H1 (cell line): ENCODE results near the gene FOXN4. TPM values are rescaled to one million over a fixed set of nuclear protein-coding genes. Genes with fewer than 3 reads are reported as not detected.
A peak's percentile ranks its signal among the peaks of the same experiment; 100 is the strongest.

ENCODE experiments used
- CTCF ChIA-PET: fragments of 300-600 bp; sonication (Branson Sonifier 250); formaldehyde crosslinking; loops from one replicate; lab custom pipeline; 2021; ENCODE audit not compliant: partially characterized antibody; lab: Charles Lee
- POLR2A ChIA-PET: fragments of 300-600 bp; sonication (Branson Sonifier 250); formaldehyde crosslinking; loops from one replicate; lab custom pipeline; 2021; ENCODE audit warnings: inconsistent platforms; ENCODE audit not compliant: partially characterized antibody; lab: Charles Lee
- DNase-seq, 2 experiments: peaks; one replicate each; pipeline versions ENCODE4 v3.0.0 to v3.0.0-alpha.2; 2010 to 2022; ENCODE audit warnings: low spot score in 2 of 2, low read depth in 1 of 2, mixed read lengths in 1 of 2
- FAIRE-seq: peaks from 2 replicates; lab custom pipeline; 2011; peaks lifted over from hg19 to GRCh38; lab: Jason Lieb, UNC
- H2AFZ ChIP-seq: 2 replicates; pipeline ENCODE4 v1.8.1; 2012; ENCODE audit warnings: low read length, inconsistent platforms
- H2AK5ac ChIP-seq: 2 replicates; pipeline ENCODE4 v1.6.1; 2013; ENCODE audit warnings: low read depth, low read length
- H2BK120ac ChIP-seq: replicated peaks from 2 replicates; pipeline ENCODE3; 2013; ENCODE audit warnings: low read depth, low read length, inconsistent platforms
- H2BK12ac ChIP-seq: 2 replicates; pipeline ENCODE4 v1.6.1; 2013; ENCODE audit warnings: low read depth, low read length
- H2BK15ac ChIP-seq: 2 replicates; pipeline ENCODE4 v1.6.1; 2013; ENCODE audit warnings: low read length
- H2BK20ac ChIP-seq: 2 replicates; pipeline ENCODE4 v1.6.1; 2013; ENCODE audit warnings: low read length
- H2BK5ac ChIP-seq: 2 replicates; pipeline ENCODE4 v1.6.1; 2013; ENCODE audit warnings: low read depth, low read length
- H3K14ac ChIP-seq: 2 replicates; pipeline ENCODE4 v1.6.1; 2013; ENCODE audit warnings: inconsistent platforms; ENCODE audit not compliant: insufficient read length
- H3K18ac ChIP-seq: 2 replicates; pipeline ENCODE4 v1.6.1; 2013; ENCODE audit warnings: low read length; ENCODE audit errors: extremely low read depth
- H3K23ac ChIP-seq: 2 replicates; pipeline ENCODE4 v1.6.1; 2013; ENCODE audit warnings: inconsistent platforms; ENCODE audit not compliant: insufficient read length
- H3K23me2 ChIP-seq: 2 replicates; pipeline ENCODE4 v1.6.1; 2013; ENCODE audit warnings: low read depth, low read length
- H3K27ac ChIP-seq: 2 replicates; pipeline ENCODE4 v1.6.1; 2011; ENCODE audit warnings: low read depth, low read length, inconsistent platforms
- H3K27me3 ChIP-seq, 4 experiments: replicated peaks in 1 of 4; 1 replicate in 1 of 4; 2 replicates in 3 of 4; pipeline versions ENCODE4 v1.6.1 to v1.8.1; 2011 to 2013; ENCODE audit warnings: low read length in 3 of 4, mild to moderate bottlenecking in 3 of 4, inconsistent platforms in 2 of 4, mixed read lengths in 2 of 4, moderate library complexity in 1 of 4; ENCODE audit not compliant: control insufficient read depth in 3 of 4, insufficient read depth in 3 of 4; ENCODE audit errors: extremely low read depth in 1 of 4
- H3K36me3 ChIP-seq, 4 experiments: 2 replicates each; pipeline versions ENCODE4 v1.6.1 to v1.8.1; 2011 to 2013; ENCODE audit warnings: mild to moderate bottlenecking in 4 of 4, low read length in 3 of 4, moderate library complexity in 2 of 4, control low read depth in 1 of 4, inconsistent platforms in 1 of 4; ENCODE audit not compliant: insufficient read depth in 4 of 4, control insufficient read depth in 2 of 4
- H3K4ac ChIP-seq: replicated peaks from 2 replicates; pipeline ENCODE3; 2013; ENCODE audit warnings: low read length, low read depth, mixed read lengths, inconsistent platforms; ENCODE audit not compliant: insufficient read length
- H3K4me1 ChIP-seq, 4 experiments: replicated peaks in 1 of 4; 1 replicate in 1 of 4; 2 replicates in 3 of 4; pipeline versions ENCODE4 v1.6.1 to v1.8.1; 2011 to 2013; ENCODE audit warnings: low read length in 3 of 4, inconsistent platforms in 2 of 4, mixed read lengths in 1 of 4; ENCODE audit not compliant: insufficient read depth in 4 of 4, control insufficient read depth in 3 of 4
- H3K4me2 ChIP-seq, 2 experiments: 2 replicates each; pipeline versions ENCODE4 v1.6.1 to v1.8.1; 2011 to 2013; ENCODE audit warnings: low read depth in 2 of 2, low read length in 2 of 2, control low read depth in 1 of 2, inconsistent platforms in 1 of 2, mild to moderate bottlenecking in 1 of 2; ENCODE audit not compliant: insufficient read depth in 1 of 2
- H3K4me3 ChIP-seq, 4 experiments: fragments of 200-600, 300-600 bp in 1 of 4; sonication (generic), shearing (Covaris generic), sonication (Bioruptor Twin) in 1 of 4; 2 replicates each; pipeline versions ENCODE4 v1.5.1 to v1.8.1; 2011 to 2016; ENCODE audit warnings: low read length in 4 of 4, low read depth in 3 of 4, control low read depth in 2 of 4, inconsistent platforms in 2 of 4, mild to moderate bottlenecking in 2 of 4, mixed read lengths in 1 of 4, moderate library complexity in 1 of 4; ENCODE audit not compliant: insufficient read depth in 2 of 4; ENCODE audit errors: extremely low read depth in 1 of 4
- H3K56ac ChIP-seq: replicated peaks from 2 replicates; pipeline ENCODE3; 2013; ENCODE audit warnings: low read depth, mild to moderate bottlenecking, mixed read lengths, low read length, inconsistent platforms; ENCODE audit not compliant: insufficient read length
- H3K79me1 ChIP-seq: 2 replicates; pipeline ENCODE4 v1.6.1; 2013; ENCODE audit warnings: low read depth, low read length, control low read depth
- H3K79me2 ChIP-seq, 2 experiments: 2 replicates each; pipeline versions ENCODE4 v1.6.1 to v1.8.1; 2012 to 2013; ENCODE audit warnings: low read length in 2 of 2, mild to moderate bottlenecking in 2 of 2, inconsistent platforms in 1 of 2; ENCODE audit not compliant: insufficient read depth in 2 of 2, control insufficient read depth in 1 of 2
- H3K9ac ChIP-seq, 4 experiments: replicated peaks in 1 of 4; 1 replicate in 1 of 4; 2 replicates in 3 of 4; pipeline versions ENCODE4 v1.6.1 to v1.8.1; 2011 to 2013; ENCODE audit warnings: low read depth in 3 of 4, low read length in 3 of 4, control low read depth in 2 of 4, mild to moderate bottlenecking in 2 of 4, moderate library complexity in 2 of 4, inconsistent platforms in 1 of 4; ENCODE audit errors: extremely low read depth in 1 of 4
- H3K9me3 ChIP-seq, 2 experiments: 2 replicates each; pipeline versions ENCODE4 v1.6.1 to v1.8.1; 2012 to 2013; ENCODE audit warnings: mild to moderate bottlenecking in 2 of 2, moderate library complexity in 2 of 2, control low read depth in 1 of 2, inconsistent platforms in 1 of 2, low read depth in 1 of 2, low read length in 1 of 2, mixed read lengths in 1 of 2; ENCODE audit not compliant: insufficient read depth in 2 of 2
- H4K20me1 ChIP-seq, 2 experiments: replicated peaks in 1 of 2; 2 replicates each; pipeline versions ENCODE3 to v1.8.1; 2011 to 2013; ENCODE audit warnings: inconsistent platforms in 2 of 2, low read length in 2 of 2, mild to moderate bottlenecking in 1 of 2; ENCODE audit not compliant: insufficient read depth in 2 of 2, control insufficient read depth in 1 of 2
- H4K5ac ChIP-seq: 2 replicates; pipeline ENCODE4 v1.6.1; 2013; ENCODE audit warnings: low read length, low read depth, mixed read lengths, inconsistent platforms; ENCODE audit not compliant: insufficient read length
- H4K8ac ChIP-seq: 2 replicates; pipeline ENCODE4 v1.8.0; 2013; ENCODE audit warnings: mild to moderate bottlenecking, moderate library complexity, low read length, inconsistent platforms; ENCODE audit not compliant: insufficient read depth; ENCODE audit errors: extremely low read depth
- H4K91ac ChIP-seq: replicated peaks from 2 replicates; pipeline ENCODE3; 2013; ENCODE audit warnings: low read length, mixed read lengths, inconsistent platforms; ENCODE audit not compliant: insufficient read length
- ASH2L ChIP-seq: fragments of 200-600, 300-600 bp; sonication (generic); IDR thresholded peaks from one replicate; pipeline ENCODE4 v1.7.1; 2017; ENCODE audit warnings: low read length
- BACH1 ChIP-seq: IDR thresholded peaks from 2 replicates; pipeline ENCODE4 v1.6.1; 2012; ENCODE audit warnings: low read length, improper control_type of control experiment
- CEBPB ChIP-seq: IDR thresholded peaks from 2 replicates; pipeline ENCODE4 v1.6.1; 2012; ENCODE audit warnings: low read depth, low read length
- CREB1 ChIP-seq: IDR thresholded peaks from 2 replicates; pipeline ENCODE4 v1.6.1; 2012; ENCODE audit warnings: inconsistent platforms
- CTBP2 ChIP-seq: IDR thresholded peaks from 2 replicates; pipeline ENCODE4 v1.7.0; 2011; ENCODE audit warnings: borderline replicate concordance, mild to moderate bottlenecking, moderate library complexity, mixed read lengths, low read length; ENCODE audit not compliant: insufficient read depth, insufficient read length
- EGR1 ChIP-seq: IDR thresholded peaks from 2 replicates; pipeline ENCODE4 v1.6.1; 2011; ENCODE audit warnings: low read depth, low read length, borderline replicate concordance
- FOSL1 ChIP-seq: IDR thresholded peaks from 2 replicates; pipeline ENCODE4 v1.6.1; 2011; ENCODE audit warnings: mild to moderate bottlenecking, low read depth, low read length, moderate library complexity; ENCODE audit not compliant: insufficient read depth
- JUN ChIP-seq: IDR thresholded peaks from 2 replicates; pipeline ENCODE4 v1.6.1; 2011; ENCODE audit warnings: low read depth, mild to moderate bottlenecking, improper control_type of control experiment, low read length
- KDM4A ChIP-seq: IDR thresholded peaks from one replicate; pipeline ENCODE4 v1.7.1; 2012; ENCODE audit warnings: low read depth, mild to moderate bottlenecking, moderate library complexity, low read length, inconsistent platforms; ENCODE audit not compliant: severe bottlenecking
- MAX ChIP-seq: IDR thresholded peaks from 2 replicates; pipeline ENCODE4 v1.6.1; 2012; ENCODE audit warnings: inconsistent platforms
- SIX5 ChIP-seq: IDR thresholded peaks from 2 replicates; pipeline ENCODE4 v1.6.1; 2011; ENCODE audit warnings: mild to moderate bottlenecking, low read depth, low read length
- SP4 ChIP-seq: IDR thresholded peaks from 2 replicates; pipeline ENCODE4 v1.6.1; 2012; ENCODE audit warnings: low read length, inconsistent platforms
- SRF ChIP-seq: IDR thresholded peaks from 2 replicates; pipeline ENCODE4 v1.6.1; 2011; ENCODE audit warnings: mild to moderate bottlenecking, low read depth, low read length, moderate library complexity
- TAF1 ChIP-seq: IDR thresholded peaks from 2 replicates; pipeline ENCODE4 v1.6.1; 2011; ENCODE audit warnings: mild to moderate bottlenecking, low read depth, low read length
- ZNF274 ChIP-seq: IDR thresholded peaks from 2 replicates; pipeline ENCODE4 v1.7.0; 2012; ENCODE audit warnings: low read length, borderline replicate concordance; ENCODE audit errors: extremely low read depth
- WGBS, 2 experiments: shearing (Covaris generic) in 1 of 2; methylation state at CpG; one replicate each; pipeline versions ENCODE4 v1.1.6 to v1.1.7; 2013 to 2015; ENCODE audit warnings: low lambda C conversion rate in 2 of 2, mixed read lengths in 2 of 2, inconsistent platforms in 1 of 2, low coverage in 1 of 2, missing lambda C conversion rate in 1 of 2; ENCODE audit not compliant: insufficient replicate concordance in 2 of 2, insufficient coverage in 1 of 2, insufficient read length in 1 of 2; ENCODE audit errors: extremely low coverage in 1 of 2, missing lambda C conversion rate in 1 of 2; 5-methylcytosine and 5-hydroxymethylcytosine counted together
- polyA plus RNA-seq, 7 experiments: library from polyadenylated mRNA; depleted of rRNA in 3 of 7; stranded (reverse) in 5 of 7; unstranded in 2 of 7; fragments of >200 nt in 5 of 7; fragments of 200-250 nt in 2 of 7; gene quantifications; 1 replicate in 5 of 7; 2 replicates in 1 of 7; 4 replicates in 1 of 7; pipeline versions ENCODE4 v1.2.1 to v1.2.3, GENCODE V29; 2011 to 2013; ENCODE audit warnings: missing spikeins in 2 of 7, mixed read lengths in 2 of 7
- total RNA-seq: library from RNA; stranded (reverse); fragmentation: NEBNext Ultra II Directional; extraction: Animal tissue kit (Norgen Biotek cat#: 25700); gene quantifications from 2 replicates; pipeline ENCODE4 v1.2.1, GENCODE V29; 2021

FOXN4 gene
- total and polyA plus RNA-seq, 2 of the 8 experiments (the other 6 are each of a cell fraction or from before 2014, with no cell fraction given): 0.26 to 0.29 TPM

- Histone ChIP-seq H2BK12ac (0 out of 2 replicates have a peak overlapping the region, but pooled peaks have one; percentile 4), H3K4me2 (peak overlapping the region; percentile 20 to 33; a peak in 2 of 4 replicates), H2BK15ac (no peak overlapping the region), H3K4ac (no peak overlapping the region), H2BK120ac (no peak overlapping the region), H3K79me2 (no peaks in the 10 kb centered on the region), H4K5ac (no peak overlapping the region), H3K4me3 (peak overlapping the region in 1 of 4 experiments; percentile 33; a peak in 1 of 8 replicates), H4K8ac (peak overlapping the region; percentile 16; the same call in 1 of the 2 replicates), H2BK5ac (no peak overlapping the region), H3K9me3 (no peaks in the 10 kb centered on the region), H3K9ac (no peak overlapping the region), H3K18ac (no peak overlapping the region), H3K27me3 (no peaks in the 10 kb centered on the region; a peak in 1 of 7 replicates), H3K23ac (no peak overlapping the region), H3K4me1 (peaks cover 4 to 13% (median 10%) of the 10 kb centered on the region in 4 experiments), H4K91ac (peak overlapping the region; percentile 29), H3K23me2 (no peaks in the 10 kb centered on the region), H3K14ac (no peak overlapping the region), H2BK20ac (no peak overlapping the region), H3K79me1 (no peaks in the 10 kb centered on the region), H3K36me3 (no peaks in the 10 kb centered on the region), H3K27ac (no peak overlapping the region), H2AFZ (no peak overlapping the region), H2AK5ac (no peak overlapping the region), H4K20me1 (no peaks in the 10 kb centered on the region), H3K56ac (no peak overlapping the region)
- DNase-seq: no peak
- CTCF ChIA-PET: interaction anchor here (0.5 to 1.6 kb wide), 3 partner anchors 12 to 147 kb away, joined by 3 to 7 read pairs (median 4); no protein-coding TSS in a partner anchor
- POLR2A ChIA-PET: interaction anchor here (0.9 kb wide), 1 partner anchor 20 kb away, joined by 4 read pairs; the partner anchor contains the start of gene FOXN4
- no peak for FAIRE-seq
- WGBS, 2 experiments: 94% methylated on average over 1 of the region's 1 CpG; no CpG with 5 or more reads in 1 of the 2 experiments
- TF ChIP-seq ASH2L (no peak), CTBP2 (no peak), SIX5 (no peak), EGR1 (no peak), CREB1 (no peak), MAX (no peak), KDM4A (no peak), BACH1 (no peak), TAF1 (0 out of 2 replicates have a peak, but pooled peaks have one; percentile 42), CEBPB (no peak), SRF (peak; percentile 54), ZNF274 (no peak), SP4 (no peak), JUN (no peak), FOSL1 (no peak)
Measured at GRCh38 chr12:109288571-109288970, 20.5 kb downstream of the FOXN4 start.
